Keratinocyte (primary cell): ENCODE data around the gene CACNA1B.

Experiments used
- EZH2 ChIP-seq: IDR thresholded peaks from one replicate; pipeline ENCODE4 v1.6.1; 2012; ENCODE audit warnings: inconsistent platforms, mild to moderate bottlenecking, low read length, moderate library complexity
- TF ChIP-seq, protein P1 (sequence below), 3 experiments: IDR thresholded peaks in 1 of 3; conservative IDR thresholded peaks in 1 of 3; optimal IDR thresholded peaks in 1 of 3; 2 replicates in 2 of 3; 3 replicates in 1 of 3; pipeline versions ENCODE3 to v1.5.1; 2011; ENCODE audit warnings: low read length in 3 of 3, mild to moderate bottlenecking in 3 of 3, moderate library complexity in 2 of 3, control low read depth in 1 of 3, inconsistent platforms in 1 of 3; ENCODE audit not compliant: insufficient read depth in 2 of 3; ENCODE audit errors: extremely low read depth in 1 of 3

DNA sequence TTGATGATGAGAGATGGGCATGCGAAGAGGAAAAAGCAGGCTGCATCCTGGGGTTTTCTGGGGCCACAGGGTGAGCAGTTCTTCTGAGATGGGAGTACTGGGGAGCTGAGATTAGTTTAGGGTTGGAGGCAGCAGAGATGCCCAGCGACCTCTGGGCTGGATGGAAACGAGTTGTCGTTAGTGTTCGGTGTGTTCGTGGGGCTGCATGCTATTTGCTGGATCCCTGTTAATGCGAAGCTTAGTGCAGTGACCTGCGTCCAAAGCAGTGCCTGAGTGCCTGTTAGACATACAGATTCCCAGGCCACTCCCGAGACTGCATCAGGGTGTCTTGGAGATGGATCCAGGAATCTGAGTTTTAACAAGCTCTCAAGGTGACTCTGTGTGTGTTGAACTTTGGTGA is 201.3 kb downstream of the CACNA1B start:
- TF ChIP-seq, protein P1, sequence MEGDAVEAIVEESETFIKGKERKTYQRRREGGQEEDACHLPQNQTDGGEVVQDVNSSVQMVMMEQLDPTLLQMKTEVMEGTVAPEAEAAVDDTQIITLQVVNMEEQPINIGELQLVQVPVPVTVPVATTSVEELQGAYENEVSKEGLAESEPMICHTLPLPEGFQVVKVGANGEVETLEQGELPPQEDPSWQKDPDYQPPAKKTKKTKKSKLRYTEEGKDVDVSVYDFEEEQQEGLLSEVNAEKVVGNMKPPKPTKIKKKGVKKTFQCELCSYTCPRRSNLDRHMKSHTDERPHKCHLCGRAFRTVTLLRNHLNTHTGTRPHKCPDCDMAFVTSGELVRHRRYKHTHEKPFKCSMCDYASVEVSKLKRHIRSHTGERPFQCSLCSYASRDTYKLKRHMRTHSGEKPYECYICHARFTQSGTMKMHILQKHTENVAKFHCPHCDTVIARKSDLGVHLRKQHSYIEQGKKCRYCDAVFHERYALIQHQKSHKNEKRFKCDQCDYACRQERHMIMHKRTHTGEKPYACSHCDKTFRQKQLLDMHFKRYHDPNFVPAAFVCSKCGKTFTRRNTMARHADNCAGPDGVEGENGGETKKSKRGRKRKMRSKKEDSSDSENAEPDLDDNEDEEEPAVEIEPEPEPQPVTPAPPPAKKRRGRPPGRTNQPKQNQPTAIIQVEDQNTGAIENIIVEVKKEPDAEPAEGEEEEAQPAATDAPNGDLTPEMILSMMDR (optimal IDR thresholded peaks at IDR 0.05 in 1 of 3, IDR thresholded peaks at IDR 0.05 in 1 of 3, conservative IDR thresholded peaks at IDR 0.05 in 1 of 3; ENCODE audit: extremely low read depth in 1 of 3, insufficient read depth in 2 of 3, low read length in 3 of 3) = no peak
- no peak for TF ChIP-seq EZH2
